Activated CD4-positive, alpha-beta T cell treated with anti-CD3 and anti-CD28 coated beads for 48 hours (primary cell): ENCODE results near the gene MUC5AC.
"Not testable (repeated sequence)": the region's sequence is repeated elsewhere in the genome, so short reads cannot be mapped to it uniquely, and the experiment has no call there.

Experiments
- DNase-seq: peaks from one replicate; pipeline ENCODE4 v3.0.0-alpha.2; 2020

MUC5AC gene, protein sequence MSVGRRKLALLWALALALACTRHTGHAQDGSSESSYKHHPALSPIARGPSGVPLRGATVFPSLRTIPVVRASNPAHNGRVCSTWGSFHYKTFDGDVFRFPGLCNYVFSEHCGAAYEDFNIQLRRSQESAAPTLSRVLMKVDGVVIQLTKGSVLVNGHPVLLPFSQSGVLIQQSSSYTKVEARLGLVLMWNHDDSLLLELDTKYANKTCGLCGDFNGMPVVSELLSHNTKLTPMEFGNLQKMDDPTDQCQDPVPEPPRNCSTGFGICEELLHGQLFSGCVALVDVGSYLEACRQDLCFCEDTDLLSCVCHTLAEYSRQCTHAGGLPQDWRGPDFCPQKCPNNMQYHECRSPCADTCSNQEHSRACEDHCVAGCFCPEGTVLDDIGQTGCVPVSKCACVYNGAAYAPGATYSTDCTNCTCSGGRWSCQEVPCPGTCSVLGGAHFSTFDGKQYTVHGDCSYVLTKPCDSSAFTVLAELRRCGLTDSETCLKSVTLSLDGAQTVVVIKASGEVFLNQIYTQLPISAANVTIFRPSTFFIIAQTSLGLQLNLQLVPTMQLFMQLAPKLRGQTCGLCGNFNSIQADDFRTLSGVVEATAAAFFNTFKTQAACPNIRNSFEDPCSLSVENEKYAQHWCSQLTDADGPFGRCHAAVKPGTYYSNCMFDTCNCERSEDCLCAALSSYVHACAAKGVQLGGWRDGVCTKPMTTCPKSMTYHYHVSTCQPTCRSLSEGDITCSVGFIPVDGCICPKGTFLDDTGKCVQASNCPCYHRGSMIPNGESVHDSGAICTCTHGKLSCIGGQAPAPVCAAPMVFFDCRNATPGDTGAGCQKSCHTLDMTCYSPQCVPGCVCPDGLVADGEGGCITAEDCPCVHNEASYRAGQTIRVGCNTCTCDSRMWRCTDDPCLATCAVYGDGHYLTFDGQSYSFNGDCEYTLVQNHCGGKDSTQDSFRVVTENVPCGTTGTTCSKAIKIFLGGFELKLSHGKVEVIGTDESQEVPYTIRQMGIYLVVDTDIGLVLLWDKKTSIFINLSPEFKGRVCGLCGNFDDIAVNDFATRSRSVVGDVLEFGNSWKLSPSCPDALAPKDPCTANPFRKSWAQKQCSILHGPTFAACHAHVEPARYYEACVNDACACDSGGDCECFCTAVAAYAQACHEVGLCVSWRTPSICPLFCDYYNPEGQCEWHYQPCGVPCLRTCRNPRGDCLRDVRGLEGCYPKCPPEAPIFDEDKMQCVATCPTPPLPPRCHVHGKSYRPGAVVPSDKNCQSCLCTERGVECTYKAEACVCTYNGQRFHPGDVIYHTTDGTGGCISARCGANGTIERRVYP (N-terminal part only)

DNA sequence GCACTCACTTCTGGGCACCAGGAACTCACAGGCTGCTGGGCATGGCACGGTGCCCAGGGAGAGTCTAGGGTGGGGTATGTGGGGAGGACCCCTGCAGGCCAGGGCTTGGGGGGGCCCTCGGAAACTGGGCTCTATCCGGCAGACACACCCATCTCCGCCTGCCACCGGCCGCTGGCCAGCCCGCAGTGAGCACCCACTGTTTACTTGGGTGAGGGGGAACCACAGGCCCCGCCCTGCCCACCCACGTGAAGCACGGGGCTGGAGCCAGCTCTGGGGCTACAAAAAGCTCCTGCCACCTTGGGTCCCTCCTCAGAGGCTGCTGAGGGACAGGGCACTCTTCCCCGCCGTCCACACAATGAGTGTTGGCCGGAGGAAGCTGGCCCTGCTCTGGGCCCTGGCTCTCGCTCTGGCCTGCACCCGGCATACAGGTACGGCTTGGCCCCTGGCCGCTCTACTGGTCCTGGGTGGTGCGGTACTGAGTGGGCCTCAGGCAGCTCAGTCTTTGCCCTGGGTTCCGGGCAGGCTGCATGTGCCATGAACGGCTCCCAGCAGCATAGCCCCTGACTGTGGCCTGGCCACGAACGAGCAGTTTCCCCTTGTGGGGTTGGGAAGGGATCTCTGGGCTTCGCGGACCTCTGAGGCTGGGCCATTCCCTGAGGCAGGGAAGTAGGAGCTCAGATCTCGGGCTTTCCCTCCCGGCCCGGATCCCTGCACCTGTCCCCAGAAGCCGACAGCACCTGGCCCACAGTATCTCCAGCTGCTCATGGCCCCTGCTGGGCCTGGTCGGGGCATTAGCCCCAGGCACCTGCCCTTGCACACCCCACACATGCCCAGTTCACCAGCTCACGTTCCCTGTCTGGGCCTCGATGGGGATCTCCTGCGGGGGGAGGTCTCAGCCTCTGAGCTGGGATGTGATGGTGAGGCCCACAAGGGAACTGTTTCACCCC lies at the start of gene MUC5AC:
MUC5AC (plus strand) TSS at position 309 of the 947 bp plus-strand sequence; CDS start at position 356, 47 bp downstream.
- no peak for DNase-seq

DNA sequence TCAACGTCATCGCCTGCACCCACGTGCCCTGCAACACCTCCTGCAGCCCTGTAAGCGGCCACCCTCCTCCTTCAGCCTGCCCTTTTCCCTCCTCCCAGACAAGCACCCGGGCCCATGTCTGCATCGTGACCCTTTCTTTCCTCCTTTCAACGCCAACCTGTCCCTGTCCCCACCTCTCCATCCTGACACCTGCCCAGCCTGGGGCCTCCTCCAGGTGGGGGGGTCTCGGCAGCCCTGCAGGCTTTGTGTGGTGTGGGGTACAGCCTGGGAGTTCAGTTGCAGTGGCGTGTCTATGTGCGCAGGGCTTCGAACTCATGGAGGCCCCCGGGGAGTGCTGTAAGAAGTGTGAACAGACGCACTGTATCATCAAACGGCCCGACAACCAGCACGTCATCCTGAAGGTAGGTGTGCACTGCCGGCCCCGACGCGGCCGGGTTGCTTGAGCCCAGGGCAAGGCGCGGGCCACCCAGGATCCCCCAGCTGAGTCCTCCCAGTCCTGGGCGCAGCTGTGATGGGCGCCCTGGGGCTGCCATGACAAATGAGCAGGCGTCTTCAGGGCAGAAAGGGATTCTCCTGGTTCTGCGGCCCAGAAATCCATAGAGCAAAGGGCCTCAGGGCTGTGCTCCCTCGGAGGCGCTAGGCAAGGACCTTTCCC lies 49.4 kb upstream of the MUC5AC start:
- no peak for DNase-seq

DNA sequence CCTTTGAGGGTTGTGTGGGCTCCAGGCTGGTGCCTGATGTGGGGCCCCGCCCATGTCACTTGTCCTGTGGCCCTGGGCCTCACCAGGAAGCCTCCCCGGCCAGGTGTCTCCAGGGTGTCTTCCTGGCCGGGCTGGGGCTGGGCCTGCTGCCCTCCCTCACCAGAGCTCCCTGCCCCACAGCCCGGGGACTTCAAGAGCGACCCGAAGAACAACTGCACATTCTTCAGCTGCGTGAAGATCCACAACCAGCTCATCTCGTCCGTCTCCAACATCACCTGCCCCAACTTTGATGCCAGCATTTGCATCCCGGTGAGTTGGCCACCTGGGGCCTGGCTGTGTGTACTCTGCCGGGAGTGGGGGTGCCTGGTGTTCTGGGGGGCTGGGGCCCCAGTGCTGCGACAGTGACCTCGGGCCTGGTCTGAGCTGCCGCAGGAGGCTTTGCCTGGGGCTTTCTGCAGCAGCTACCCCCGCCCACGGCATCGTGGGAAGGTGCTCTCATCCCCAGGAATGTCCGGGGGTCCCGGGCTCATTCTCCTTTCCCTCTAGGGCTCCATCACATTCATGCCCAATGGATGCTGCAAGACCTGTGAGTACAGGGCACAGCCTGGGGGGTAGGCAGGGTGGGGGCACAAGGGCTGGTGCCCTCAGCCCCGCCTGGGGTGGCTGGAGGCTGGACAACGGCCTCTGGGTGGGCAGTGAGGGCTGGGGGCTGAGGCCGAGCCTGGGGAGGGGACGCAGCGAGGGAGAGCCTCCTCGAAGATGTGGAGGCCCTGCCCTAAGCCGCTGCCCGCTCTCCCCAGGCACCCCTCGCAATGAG lies 48.4 kb upstream of the MUC5AC start:
- DNase-seq = no peak

DNA sequence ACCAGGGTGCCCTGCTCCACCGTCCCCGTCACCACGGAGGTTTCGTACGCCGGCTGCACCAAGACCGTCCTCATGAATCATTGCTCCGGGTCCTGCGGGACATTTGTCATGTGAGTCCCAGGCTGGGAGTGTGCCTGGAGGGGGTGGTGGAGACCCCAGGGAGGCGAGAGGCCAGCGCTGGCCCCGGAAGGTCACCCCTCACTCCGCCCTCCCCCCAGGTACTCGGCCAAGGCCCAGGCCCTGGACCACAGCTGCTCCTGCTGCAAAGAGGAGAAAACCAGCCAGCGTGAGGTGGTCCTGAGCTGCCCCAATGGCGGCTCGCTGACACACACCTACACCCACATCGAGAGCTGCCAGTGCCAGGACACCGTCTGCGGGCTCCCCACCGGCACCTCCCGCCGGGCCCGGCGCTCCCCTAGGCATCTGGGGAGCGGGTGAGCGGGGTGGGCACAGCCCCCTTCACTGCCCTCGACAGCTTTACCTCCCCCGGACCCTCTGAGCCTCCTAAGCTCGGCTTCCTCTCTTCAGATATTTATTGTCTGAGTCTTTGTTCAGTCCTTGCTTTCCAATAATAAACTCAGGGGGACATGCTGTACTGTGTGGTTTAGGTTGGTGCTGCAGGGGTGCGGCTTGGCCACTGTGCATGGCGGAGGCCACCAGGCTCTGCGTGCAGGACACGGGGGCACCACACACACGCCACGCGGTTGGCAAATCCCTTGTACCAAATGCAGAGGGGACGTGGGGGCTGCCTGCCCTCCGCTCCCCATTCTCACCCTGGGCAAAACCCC lies 47.6 kb upstream of the MUC5AC start:
- DNase-seq = no peak

DNA sequence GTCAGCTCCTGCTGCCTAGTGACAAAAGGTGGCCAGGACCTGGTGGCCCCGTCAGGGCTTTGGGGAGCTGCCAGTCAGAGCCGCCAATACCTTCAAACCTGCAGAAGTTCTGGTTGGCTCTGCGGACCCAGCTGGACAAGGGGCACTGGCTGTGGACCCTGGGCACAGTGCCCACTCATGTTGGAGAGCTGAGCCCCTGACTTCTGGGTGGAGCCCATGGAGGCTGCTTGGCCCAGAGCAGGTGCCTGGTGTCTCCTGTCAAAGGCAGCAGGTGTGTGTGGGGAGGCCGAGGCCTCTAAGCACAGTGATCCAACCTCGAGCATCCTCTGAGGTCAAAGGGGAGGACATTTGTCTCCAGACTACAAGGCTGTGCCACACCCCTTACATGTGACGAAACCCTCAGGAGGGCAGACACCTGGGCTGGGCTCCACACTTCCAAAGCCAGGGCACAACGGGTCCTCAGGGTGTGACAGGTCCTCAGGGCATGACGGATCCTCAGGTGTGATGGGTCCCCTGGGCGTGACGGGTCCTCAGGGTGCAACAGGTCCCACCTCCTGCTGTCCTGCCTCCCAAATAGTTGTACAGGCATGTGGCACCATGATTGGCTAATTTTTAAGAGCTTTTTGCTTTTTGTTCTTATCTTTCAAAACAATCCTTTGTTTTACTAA lies 46.1 kb upstream of the MUC5AC start:
- no peak for DNase-seq

DNA sequence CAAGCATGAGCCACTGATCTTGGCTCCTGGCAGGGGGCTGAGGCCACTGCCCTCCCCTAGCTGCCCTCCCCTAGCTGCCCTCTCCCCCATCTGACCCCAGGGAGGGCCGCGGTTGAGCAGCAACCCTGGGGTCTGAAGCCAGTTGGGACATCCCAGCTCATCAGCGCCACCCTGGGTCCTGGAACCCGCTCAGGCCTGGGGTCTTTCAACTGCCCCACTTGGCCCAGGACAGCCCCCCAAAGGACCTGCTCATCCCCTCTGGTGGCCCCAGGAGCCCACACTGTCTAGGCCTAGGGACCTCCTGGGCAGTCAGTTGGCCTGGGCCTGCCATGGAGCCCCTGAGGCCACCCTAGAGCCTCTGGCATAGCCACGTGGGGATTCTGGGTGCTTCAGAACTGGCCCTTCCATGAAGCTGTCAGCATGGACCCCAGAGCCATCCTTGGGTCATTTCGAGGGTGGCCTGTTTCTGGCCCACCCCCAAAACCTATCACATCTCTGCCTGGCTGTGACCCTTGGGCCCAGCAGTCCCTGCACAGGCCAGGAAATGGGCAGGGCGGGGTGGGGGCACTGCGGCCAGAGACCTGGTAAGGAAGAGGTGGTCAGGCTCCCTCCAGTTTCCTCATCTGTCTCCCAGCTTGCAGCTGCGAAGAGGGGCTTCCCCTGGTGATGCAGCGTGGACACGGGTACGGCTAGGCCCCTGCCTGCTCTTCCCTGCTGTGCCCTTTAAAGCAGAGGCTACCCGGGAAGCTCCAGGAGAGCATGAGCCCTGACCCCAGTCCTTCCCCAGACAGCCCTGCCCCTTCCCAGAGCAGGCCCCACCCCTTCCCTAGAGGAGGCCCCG lies 45.2 kb upstream of the MUC5AC start:
- DNase-seq = no peak

DNA sequence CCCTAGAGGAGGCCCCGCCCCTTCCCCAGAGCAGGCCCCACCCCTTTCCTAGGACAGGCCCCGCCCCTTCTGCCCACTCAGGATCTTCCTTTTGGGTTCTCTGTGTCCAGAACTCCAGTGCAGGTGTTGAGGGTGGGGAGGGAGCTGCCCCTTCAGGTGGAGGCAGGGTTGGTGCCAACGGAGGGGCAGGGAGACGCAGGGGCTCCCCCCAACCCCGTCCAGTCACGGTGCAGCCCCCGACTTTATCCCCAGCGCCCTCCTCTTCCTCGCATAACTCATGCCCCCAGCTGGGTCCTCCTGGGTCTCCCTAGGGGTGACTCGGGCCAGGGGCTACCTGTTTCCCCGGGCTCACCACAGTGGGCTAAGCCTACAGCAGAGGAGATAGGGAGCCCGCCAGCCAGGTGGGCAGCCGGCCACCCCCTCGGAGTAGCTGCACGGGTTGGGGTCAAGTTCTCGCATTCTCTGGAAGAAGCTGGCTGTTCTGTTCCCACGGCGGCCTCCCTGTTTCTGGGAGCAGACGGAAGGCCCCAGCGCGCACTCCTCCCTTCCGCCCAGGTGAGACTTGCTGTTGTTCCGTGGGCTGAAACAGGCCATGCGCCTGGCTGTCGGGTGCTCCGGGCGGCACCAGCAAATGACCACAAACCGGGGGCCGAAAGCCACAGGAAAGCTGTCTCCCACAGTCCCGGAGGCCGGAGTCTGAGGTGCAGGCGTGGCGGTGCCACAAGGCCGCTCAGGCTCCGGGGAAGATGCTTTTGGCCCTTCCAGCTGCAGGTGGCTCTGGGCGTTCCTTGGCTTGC lies 44.1 kb upstream of the MUC5AC start:
- DNase-seq = peak; percentile 13

DNA sequence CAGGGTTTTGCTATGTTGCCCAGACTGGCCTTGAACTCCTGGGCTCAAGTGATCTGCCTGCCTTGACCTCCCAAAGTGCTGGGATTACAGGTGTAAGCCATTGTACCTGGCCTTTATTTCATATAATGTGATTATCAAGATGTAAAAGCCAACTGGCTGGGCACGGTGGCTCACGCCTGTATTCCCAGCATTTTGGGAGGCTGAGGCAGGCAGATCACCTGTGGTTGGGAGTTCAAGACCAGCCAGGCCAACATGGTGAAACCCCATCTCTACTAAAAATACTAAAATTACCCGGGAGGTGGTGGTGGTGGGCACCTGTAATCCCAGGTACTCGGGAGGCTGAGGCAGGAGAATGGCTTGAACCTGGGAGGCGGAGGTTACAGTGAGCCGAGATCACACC lies 42.5 kb upstream of the MUC5AC start:
- DNase-seq = not testable (repeated sequence)

DNA sequence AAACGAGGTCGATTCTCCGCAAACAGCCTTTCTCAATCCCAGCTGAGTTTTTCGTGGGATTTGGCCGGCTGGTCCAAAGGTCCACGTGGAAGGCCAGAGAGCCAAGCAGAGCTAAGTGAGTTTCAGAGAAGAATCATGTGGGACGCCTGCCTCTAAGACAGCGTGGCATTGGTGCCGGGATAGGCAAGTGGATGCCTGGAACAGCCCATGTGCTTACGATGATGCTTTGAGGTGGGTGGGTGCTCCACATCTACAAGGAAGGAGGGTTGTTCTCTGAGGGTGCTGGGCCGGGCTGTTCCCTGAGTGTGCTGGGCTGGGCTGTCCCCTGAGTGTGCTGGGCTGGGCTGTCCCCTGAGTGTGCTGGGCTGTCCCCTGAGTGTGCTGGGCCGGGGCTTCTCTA lies 41.6 kb upstream of the MUC5AC start:
- DNase-seq = no peak

DNA sequence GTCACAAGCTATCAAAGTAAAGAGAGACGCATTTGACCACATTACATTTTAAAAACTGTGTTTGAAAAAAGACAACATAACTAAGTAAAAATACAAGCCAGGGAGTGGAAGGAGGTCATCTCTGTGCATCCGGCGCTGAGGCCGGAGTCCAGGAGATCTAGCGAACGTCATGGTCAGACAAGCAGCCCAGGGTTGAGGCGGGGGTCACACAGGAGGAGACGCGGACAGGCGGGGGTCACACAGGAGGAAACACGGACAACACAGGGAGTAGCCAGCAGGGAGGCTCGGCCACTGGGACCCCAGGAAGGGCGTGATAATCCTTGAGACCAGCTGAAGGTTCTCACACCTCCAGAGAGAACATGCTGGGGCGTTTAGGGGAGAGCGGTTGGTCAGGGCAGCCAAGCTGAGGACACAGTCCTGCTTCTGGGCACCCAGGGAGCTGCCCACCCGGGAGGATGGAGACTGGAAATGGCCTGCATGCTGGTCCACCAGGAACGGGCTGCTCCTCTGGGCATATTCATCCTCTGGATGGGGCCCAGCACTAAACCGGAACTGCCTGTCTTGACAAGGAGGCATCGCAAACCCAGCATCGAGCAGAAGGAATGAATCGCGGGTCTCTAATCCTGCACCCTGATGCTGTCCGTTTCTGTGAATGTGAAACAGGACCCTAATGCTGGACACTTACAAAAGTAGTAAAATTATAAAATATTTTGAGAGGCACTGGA lies 40.9 kb upstream of the MUC5AC start:
- DNase-seq = no peak

DNA sequence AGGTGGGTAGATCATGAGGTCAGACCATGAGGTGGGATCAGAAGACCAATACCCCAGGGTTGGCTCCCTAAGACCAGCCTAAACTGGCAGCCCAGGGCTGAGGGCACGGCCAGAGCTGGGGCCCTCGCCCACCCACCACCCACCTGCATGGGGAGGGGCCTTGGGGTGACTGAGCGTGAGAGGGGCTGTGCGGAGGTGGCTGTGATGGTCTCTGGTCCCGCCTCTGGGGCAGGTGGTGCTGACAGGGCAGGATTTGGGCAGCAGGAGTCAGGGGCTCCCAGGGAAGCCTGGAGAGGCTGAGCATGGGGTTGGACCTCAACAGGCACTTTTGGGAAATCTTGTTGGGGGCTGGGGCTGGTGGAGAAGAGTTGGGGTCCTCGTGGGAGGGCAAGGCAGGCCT lies 39.8 kb upstream of the MUC5AC start:
- DNase-seq = peak; percentile 1

DNA sequence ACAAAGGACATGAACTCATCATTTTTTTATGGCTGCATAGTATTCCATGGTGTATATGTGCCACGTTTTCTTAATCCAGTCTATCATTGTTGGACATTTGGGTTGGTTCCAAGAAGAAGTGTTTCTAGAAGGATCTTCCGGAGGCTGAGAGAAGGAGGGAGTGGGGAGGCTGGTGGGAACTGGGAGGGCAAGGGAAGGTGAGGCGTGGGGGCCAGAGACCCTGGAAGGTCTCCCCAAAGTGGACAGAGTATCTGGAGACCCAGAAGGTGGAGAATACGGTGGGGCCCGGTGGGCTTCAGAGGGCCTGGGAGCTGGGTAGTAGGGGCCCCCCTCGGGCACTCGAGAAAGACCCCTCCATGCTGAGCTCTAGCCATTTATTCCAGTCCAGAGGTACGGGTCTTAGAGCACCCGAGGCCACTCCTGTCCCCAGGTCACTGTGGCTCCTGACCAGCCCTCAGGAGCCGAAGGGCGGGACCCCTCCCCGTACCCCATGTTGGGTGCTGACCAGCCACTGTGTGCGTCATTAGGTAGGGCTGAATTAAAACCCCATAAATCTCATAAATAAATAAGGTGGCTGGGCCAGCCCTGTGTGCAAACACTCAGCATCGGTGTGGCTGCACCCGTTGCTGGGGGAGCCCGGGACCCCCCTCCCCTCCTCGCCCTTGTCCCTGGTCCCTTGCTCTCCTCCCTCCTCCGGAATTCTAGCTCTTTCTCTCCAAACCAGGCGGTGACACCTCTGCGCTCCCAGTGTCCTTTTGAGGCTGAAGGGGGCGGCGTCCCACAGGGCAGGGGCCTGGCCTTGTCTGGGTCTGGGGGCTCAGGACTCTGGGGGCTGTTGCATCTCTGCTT lies 38.8 kb upstream of the MUC5AC start:
- peak; percentile 0 for DNase-seq

DNA sequence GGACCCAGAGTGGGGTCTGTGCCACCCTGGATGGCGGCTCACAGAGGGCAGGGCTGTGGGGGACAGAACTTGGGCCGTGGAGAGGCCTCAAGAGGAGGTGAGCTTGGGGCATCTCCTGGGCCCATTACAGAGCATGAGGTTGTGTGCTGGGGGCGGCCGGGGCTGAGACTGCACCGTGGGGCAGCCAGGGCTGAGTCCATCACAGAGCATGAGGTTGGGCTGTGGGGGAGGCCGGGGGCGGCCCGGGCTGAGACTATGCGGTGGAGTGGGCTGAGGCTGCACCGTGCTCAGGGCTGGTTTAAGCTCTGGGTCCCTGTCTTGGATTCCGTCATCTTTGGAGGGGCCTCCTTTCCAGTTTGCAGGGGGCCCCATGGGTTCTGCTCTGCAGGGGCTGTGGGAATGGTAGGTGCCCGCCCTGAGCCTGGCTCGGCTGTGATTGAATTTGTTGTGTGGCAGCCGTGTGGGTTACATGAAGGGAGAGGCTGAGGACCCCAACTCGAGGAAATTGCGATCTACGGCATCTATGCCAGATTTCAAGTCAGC lies 38.1 kb upstream of the MUC5AC start:
- peak; percentile 0 for DNase-seq

DNA sequence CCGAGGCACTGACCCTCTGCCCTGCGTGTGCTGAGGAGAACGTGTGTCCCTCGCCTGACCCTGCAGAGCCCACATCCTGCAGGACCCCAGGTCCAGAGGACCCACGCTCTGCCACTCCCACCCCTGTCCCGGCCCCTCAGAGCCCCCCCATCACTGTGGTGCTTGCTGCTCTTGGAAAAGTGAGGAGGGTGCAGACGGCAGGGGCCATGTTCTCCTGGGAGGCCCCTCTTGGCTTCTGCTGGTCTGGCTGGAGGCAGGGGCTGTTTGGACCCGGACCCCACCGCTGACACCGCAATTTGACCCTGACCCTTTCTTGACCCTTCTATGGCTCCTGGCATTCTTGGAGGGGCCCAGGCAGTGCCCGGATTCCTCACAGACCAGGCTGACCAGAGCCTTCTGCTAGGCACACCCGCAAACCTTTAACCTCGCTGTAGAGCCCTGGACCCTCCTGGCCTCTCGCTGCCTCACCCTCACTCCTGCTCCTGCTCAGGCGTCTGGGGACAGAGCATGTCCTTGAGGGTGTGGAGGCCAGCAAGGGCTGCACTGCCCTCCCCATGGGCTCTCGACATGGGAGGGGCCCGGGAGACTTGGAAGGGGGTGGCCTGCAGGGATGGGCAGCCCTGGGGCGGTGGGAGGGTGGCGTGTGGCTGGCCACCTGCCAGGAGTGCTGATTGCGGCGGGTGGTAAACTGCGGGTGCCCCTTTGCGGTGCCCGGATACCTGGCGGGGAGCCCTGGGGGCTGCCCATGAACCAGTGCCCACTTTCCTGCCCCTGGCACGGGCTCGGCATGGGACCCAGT lies 37.0 kb upstream of the MUC5AC start:
- peak; percentile 1 for DNase-seq
